ENCODE measurements around the gene GNAT2.

GNAT2 gene

GRCh38 chr1:109641861-109642260 is 22.4 kb upstream of the GNAT2 start:
- DNase-seq (ENCODE audit: low read depth in 2 of 2), result no peak

GRCh38 chr1:109641078-109641740 is 21.8 kb upstream of the GNAT2 start:
- no peak for DNase-seq (ENCODE audit: low read depth in 2 of 2)

GRCh38 chr1:109640285-109640865 is 21.0 kb upstream of the GNAT2 start:
- DNase-seq (ENCODE audit: low read depth in 2 of 2), result peak; percentile 75 to 85

- DNase-seq (ENCODE audit: low read depth in 2 of 2), result no peak
Measured at GRCh38 chr1:109639841-109640184, 20.4 kb upstream of the GNAT2 start.

GRCh38 chr1:109639063-109639840 is 19.8 kb upstream of the GNAT2 start:
- no peak for DNase-seq (ENCODE audit: low read depth in 2 of 2)

- no peak for DNase-seq (ENCODE audit: low read depth in 2 of 2)
Measured at GRCh38 chr1:109637446-109637845, 18.0 kb upstream of the GNAT2 start.

GRCh38 chr1:109636201-109636952 is 17.0 kb upstream of the GNAT2 start:
- DNase-seq (ENCODE audit: low read depth in 2 of 2), result no peak

GRCh38 chr1:109635862-109636200 is 16.4 kb upstream of the GNAT2 start:
- no peak for DNase-seq (ENCODE audit: low read depth in 2 of 2)

GRCh38 chr1:109634771-109635750 is 15.6 kb upstream of the GNAT2 start:
- no peak for DNase-seq (ENCODE audit: low read depth in 2 of 2)

GRCh38 chr1:109634292-109634691 is 14.9 kb upstream of the GNAT2 start:
- DNase-seq (ENCODE audit: low read depth in 2 of 2), result no peak

GRCh38 chr1:109632671-109633346 is 13.4 kb upstream of the GNAT2 start:
- DNase-seq (ENCODE audit: low read depth in 2 of 2), result no peak

GRCh38 chr1:109631513-109632505 is 12.4 kb upstream of the GNAT2 start:
- DNase-seq (ENCODE audit: low read depth in 2 of 2), result no peak

- DNase-seq (ENCODE audit: low read depth in 2 of 2), result no peak
Measured at GRCh38 chr1:109630898-109631512, 11.6 kb upstream of the GNAT2 start.

GRCh38 chr1:109630081-109630897 is 10.9 kb upstream of the GNAT2 start:
- no peak for DNase-seq (ENCODE audit: low read depth in 2 of 2)

- DNase-seq (ENCODE audit: low read depth in 2 of 2), result no peak
Measured at GRCh38 chr1:109629372-109630030, 10.1 kb upstream of the GNAT2 start.

GRCh38 chr1:109628540-109629321 is 9.3 kb upstream of the GNAT2 start:
- no peak for DNase-seq (ENCODE audit: low read depth in 2 of 2)
